HG02852 (cell line): ENCODE data around the gene USP19.
A peak's percentile ranks its signal among the peaks of the same experiment; 100 is the strongest.

ENCODE experiments used
- ATAC-seq: cut with Tn5 transposase; IDR thresholded peaks from one replicate; pipeline ENCODE4 v1.9.1; 2021; ENCODE audit warnings: mild to moderate bottlenecking, moderate library complexity; ENCODE audit not compliant: unreplicated experiment

The USP19 gene

DNA sequence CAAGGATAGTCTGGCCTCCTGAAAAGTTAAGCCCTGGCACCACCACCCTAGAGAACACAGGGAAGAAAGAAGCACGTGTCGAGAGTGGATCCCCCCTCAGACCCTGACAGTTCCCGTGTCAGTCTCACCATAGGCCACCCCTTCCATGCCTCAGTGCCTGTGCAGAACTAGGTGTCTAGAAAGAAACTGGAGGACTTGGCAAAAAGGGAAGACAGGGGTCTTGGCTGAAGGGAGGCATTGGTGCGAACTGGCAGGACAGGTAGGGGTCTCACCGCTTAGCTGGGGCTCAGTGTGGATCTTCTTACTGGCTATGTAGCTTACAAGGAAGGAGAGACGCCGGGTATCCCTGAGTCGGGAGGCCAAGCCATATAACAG is 16.6 kb downstream of the USP19 start:
- no peak for ATAC-seq

DNA sequence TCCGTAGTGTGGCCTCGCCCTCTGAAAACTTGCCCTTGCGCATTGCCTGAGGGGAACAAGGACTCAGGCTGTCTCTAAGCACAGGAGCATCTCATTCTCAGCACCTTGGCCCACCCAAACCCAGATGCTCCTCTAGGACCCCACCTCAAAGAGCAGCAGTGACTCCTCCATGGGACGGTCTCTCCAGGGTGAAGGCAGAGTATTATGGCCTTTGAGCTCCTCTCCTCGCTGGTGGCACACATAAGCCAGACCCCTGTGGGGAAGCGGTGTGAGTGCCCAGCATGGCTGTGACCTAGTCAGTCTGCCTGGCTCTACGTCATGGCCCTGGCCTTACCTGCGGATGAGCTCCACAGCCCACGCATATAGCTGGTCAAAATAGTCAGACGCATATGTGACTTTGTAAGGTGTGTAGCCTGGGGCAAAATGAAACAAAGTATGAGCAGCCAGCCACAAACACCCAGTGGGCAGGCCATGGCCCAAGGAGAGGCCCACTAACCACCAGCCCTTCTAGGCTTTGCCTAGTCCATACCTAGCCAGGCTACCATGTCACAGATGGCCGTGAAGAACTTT is 20.5 kb downstream of the USP19 start:
- no peak for ATAC-seq

DNA sequence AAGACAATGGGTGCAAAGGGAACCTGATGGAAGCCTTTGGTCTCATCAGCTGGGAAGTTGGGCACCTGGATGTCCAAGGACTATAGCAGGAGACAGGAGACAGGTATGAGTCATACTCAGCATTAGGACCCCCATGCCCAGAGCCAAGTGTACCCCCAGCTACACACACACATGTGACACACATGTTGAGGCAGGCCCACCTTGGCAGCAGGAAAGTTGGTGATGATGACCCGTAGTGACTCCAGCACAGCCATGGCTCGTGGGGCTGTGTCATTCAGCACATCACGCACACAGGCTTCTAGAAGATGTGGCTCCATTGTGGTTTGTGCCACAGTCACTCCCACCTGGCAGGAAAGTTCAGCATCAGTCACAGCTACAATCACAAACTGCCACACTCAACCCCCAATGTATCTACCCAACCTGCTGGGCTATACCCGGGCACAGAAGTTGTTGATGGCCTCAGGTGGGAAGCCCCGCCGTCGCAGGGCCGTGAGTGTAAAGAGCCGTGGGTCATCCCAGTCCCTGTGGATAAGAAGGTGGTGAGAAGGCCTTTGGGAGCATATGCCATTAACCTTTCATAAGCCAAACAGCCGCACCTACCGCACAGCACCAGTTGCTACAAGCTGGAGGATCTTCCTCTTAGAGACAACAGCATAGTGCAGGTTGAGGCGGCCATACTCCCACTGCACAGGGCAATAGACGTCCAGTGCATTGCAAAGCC is 21.6 kb downstream of the USP19 start:
- ATAC-seq = no peak

DNA sequence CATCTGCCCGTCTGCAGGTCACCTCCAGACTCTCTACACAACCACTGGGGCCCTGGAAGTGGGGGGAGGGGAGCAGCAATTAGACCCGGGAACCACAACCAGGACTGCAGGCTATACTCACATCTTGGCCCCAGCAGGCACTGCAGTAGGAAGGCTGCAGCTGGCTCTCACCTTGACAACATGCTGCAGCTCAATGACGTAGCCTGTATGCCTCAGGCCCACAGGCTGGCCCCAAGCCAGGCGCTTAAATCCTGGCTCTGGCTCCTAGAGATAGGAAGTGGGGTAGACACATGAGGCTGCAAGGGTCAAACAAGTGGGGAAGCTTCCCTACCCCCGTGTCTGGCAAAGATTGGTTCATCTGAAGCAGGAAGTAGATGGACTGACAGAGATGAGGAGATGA is 22.2 kb downstream of the USP19 start:
- ATAC-seq = no peak

DNA sequence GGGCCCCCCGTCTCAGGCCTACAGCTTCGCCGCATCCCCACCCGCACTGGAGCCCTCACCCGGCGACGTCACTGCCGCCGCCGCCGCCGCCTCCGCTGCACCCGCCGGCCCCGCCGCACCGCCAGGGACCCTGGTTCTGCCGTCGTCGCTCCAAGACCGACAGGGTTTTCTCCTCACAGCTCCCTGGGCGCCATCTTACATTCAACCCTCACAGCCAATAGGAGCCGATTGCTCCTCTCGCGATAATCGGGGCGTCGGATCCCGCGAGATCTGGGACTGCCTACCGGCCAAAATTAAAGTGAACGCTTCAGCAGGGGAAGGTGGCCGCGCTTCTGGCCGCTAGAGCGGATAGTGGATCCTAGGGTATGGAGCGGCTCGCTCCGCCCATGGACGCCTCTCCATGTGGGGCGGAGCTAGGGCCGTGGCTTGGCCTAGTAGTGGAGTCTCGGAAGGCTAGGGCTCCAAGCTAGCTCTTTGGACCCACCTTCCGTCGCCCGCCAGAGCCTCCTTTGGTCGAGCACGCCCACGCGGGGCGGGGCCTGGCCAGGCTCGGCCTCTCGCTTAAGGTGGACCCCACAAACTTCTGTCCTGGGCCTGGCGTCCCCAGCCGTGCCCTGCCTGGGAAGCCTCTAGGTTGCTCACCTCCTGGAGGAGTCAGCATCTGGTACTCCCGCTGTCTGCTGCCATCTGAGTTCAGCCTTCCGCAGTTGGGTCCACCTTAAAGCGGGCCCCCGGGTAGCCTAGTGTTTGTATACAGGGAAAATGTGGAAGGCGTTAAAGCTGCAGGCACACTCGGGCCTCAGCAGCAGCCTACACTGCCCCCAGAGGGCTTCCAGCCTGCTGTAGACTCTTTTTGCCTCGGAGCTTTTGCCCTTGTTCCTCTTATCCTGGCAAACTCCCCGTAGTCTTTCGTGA is 26.5 kb downstream of the USP19 start, which contains the start of gene QRICH1:
QRICH1 (minus strand) TSS at position 219 of the 915 bp plus-strand sequence. CDS start 17,054 bp downstream, outside the sequence.
- peak; percentile 73 for ATAC-seq

DNA sequence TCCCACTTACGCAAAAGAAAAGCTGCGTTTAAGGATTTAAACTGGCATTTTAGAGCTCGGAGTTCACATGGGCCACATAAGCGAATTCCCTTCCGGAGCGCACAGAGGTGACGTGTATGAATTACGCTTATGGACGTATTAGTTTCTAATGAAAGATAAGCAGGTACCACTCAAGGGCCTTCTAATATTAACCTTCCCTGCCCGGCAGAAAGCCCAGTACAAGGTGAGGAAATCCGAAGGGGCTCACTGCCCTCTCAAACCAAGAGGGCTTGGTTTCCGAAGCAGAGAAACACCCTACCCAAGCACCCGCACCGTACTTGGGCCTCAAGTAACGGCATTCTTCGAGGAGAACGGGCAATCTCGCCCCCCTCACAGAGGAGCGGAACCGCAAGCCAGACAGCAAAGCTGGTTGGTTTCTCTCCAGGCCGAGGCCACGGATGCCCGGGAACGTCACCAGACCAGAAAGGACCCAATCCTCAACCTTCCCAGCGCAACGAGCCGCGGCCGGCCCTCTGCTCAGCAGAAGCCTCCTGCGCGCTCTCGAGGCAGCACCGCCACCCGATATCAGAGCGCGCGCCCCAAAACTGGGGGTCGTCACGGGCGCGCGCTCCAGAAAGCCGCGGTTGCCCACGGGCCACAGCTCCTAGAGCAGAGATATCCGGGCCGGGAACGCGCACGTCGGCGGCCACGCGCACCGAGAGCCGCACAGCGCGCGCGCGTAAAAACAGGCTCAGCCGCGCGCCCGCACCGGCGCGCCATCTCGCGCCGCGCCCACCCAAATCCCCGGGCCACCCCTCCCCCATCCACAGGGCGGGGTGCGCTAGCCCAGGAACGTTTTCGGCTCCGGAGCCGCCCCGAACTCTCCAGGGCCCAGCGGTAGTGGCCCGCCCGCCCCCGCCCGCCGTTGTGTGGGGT is 27.4 kb downstream of the USP19 start:
- ATAC-seq = peak; percentile 37

DNA sequence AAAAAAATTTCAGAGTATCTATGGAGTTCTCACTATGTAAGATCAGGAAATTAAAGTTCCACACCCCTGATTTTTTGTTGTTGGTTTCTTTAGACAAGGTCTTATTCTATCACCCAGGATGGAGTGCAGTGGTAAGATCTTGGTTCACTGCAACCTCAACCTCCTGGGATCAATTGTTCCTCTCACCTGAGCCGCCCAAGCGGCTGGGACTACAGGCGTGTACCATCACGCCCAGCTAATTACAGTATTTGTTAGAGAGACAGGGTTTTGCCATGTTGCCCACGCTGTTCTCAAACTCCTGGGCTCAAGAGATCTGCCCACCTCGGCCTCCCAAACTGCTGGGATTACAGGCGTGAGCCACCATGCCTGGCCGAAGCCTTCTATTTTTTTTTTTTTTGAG is 39.2 kb downstream of the USP19 start:
- ATAC-seq = no peak

DNA sequence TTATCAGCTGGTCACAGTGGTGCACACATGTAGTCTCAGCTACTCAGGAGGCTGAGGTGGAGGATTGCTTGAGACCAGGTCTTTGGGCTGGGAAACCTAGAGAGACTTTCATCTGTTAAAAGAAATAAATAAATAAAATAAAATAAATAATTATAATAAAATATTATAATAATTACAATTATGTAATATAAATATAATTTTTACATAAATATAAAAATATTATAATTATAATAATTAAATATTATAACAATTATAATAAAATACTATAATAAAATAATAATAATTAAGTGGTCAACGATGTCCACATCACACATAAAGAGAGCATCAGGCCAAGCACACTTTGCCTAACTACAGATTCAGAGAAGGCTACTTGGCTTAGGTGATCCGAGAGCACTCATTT is 41.4 kb downstream of the USP19 start:
- no peak for ATAC-seq

DNA sequence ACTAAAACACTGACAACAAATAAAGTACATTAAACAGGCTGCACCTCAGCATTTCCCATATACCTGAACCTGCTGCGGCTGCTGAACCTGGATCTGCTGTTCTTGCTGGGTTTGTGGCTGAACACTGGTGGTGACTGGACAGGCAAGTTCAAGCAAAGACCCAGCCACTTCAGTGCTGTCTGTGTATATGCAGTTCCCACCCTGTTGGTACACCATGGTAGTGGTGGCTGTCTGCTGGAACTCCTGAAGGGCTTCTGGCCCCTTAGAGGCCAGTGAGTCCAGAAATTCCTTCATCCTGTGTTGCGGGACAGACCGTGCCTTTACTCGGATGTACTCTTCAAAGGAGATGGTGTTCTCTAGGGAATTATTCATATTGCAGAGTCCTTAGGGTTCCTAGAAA is 44.0 kb downstream of the USP19 start:
- no peak for ATAC-seq

DNA sequence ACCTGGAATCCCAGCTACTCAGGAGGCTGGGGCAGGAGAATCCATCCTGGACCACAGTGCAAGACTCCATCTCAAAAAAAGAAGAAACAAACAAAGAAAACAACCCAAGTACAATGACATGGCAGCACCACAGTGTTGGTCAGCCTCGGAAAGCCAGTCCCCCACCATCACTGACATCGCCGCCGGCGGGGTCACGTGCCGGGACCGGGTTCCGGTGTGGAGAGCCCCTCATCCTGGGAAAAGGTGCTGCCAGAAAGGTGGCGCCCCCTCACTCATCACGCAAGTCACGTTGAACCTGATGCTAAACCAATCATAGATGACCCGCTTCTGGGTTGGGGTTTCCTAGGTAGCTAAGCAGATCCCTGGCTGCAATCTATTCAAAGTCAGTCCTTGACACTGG is 44.5 kb downstream of the USP19 start:
- ATAC-seq = no peak
